Activated CD4-positive, alpha-beta T cell treated with anti-CD3 and anti-CD28 coated beads, Interleukin-2, amount 50 U/mL, for 1 hour (primary cell): ENCODE measurements around the gene POU2AF1.

Experiments used
- DNase-seq: peaks from one replicate; pipeline ENCODE4 v3.0.0-alpha.2; 2020

The POU2AF1 gene

GRCh38 chr11:111309215-111309915 lies 69.7 kb downstream of the POU2AF1 start:
- no peak for DNase-seq

- DNase-seq, result no peak
Measured at GRCh38 chr11:111308140-111308539, 70.9 kb downstream of the POU2AF1 start.

- DNase-seq, result no peak
Measured at GRCh38 chr11:111307472-111308108, 71.5 kb downstream of the POU2AF1 start.

DNA sequence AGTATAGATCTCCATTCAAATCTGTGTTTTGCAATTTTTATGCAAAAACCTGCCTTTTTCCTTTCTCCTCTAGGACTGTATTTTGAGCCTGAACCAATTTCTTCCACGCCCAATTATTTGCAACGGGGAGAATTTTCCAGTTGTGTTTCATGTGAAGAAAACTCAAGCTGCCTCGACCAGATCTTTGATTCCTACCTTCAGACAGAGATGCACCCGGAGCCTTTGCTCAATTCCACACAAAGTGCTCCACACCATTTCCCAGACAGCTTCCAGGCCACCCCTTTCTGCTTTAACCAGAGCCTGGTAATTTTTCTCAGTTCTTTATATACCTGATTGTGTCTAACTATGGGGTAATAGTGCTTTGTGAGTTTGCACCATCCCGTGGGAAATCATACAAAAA lies 72.8 kb downstream of the POU2AF1 start:
- no peak for DNase-seq

- no peak for DNase-seq
Measured at GRCh38 chr11:111305876-111306275, 73.2 kb downstream of the POU2AF1 start.

DNA sequence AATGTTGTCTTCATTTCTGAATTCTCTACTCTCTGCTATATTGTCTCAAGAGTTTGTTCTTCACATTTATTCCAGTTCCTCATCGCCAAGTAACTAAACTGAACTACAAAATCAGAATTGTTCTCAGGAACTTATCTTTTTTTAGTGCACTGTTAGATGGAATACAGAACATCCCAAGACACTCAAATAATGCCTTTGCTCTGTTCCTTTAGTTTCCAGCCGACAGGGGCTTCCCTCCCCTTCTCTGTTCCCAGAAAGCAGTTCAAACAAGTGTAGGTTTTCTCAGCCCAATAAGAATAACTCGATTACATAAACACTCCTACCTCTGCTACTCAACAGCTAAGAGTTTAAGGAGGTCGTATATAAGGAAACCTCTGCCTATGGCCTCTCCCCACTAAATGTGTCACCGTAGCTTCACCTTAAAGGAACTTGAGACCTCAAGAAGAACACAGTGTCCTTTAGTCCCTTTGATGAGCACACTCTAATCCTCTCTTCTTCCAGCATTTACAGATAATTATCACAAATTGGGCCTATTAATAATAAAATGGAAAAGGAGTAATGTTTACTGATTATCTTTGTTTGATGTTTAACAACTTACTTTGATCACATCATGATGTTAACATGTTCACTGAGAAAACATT lies 73.8 kb downstream of the POU2AF1 start:
- no peak for DNase-seq

GRCh38 chr11:111303461-111303860 lies 75.6 kb downstream of the POU2AF1 start:
- no peak for DNase-seq

- DNase-seq, result no peak
Measured at GRCh38 chr11:111302298-111302697, 76.8 kb downstream of the POU2AF1 start.
